ENCODE results near the gene P2RX7.

Gene P2RX7

GRCh38 chr12:121181181-121181580 is 48.5 kb downstream of the P2RX7 start:
- TF ChIP-seq, protein P1, sequence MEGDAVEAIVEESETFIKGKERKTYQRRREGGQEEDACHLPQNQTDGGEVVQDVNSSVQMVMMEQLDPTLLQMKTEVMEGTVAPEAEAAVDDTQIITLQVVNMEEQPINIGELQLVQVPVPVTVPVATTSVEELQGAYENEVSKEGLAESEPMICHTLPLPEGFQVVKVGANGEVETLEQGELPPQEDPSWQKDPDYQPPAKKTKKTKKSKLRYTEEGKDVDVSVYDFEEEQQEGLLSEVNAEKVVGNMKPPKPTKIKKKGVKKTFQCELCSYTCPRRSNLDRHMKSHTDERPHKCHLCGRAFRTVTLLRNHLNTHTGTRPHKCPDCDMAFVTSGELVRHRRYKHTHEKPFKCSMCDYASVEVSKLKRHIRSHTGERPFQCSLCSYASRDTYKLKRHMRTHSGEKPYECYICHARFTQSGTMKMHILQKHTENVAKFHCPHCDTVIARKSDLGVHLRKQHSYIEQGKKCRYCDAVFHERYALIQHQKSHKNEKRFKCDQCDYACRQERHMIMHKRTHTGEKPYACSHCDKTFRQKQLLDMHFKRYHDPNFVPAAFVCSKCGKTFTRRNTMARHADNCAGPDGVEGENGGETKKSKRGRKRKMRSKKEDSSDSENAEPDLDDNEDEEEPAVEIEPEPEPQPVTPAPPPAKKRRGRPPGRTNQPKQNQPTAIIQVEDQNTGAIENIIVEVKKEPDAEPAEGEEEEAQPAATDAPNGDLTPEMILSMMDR (IDR thresholded peaks at IDR 0.05; ENCODE audit: insufficient read depth, low read length), result no peak
- TF ChIP-seq SPI1 (IDR thresholded peaks at IDR 0.05; ENCODE audit: borderline replicate concordance, low read depth), result no peak
- TF ChIP-seq, protein P2, sequence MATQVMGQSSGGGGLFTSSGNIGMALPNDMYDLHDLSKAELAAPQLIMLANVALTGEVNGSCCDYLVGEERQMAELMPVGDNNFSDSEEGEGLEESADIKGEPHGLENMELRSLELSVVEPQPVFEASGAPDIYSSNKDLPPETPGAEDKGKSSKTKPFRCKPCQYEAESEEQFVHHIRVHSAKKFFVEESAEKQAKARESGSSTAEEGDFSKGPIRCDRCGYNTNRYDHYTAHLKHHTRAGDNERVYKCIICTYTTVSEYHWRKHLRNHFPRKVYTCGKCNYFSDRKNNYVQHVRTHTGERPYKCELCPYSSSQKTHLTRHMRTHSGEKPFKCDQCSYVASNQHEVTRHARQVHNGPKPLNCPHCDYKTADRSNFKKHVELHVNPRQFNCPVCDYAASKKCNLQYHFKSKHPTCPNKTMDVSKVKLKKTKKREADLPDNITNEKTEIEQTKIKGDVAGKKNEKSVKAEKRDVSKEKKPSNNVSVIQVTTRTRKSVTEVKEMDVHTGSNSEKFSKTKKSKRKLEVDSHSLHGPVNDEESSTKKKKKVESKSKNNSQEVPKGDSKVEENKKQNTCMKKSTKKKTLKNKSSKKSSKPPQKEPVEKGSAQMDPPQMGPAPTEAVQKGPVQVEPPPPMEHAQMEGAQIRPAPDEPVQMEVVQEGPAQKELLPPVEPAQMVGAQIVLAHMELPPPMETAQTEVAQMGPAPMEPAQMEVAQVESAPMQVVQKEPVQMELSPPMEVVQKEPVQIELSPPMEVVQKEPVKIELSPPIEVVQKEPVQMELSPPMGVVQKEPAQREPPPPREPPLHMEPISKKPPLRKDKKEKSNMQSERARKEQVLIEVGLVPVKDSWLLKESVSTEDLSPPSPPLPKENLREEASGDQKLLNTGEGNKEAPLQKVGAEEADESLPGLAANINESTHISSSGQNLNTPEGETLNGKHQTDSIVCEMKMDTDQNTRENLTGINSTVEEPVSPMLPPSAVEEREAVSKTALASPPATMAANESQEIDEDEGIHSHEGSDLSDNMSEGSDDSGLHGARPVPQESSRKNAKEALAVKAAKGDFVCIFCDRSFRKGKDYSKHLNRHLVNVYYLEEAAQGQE (IDR thresholded peaks at IDR 0.05; ENCODE audit: insufficient replicate concordance, low read depth), result no peak
- H3K4me3 ChIP-seq (replicated peaks; ENCODE audit: insufficient read depth, low read length), result no peak overlapping the region
- H3K27ac ChIP-seq (replicated peaks), result no peak overlapping the region
- no peaks in the 10 kb centered on the region for H3K27me3 ChIP-seq (ENCODE audit: insufficient read depth, poor library complexity, severe bottlenecking)
- no peak for DNase-seq (ENCODE audit: low read depth in 1 of 2, low spot score in 1 of 2)

DNA sequence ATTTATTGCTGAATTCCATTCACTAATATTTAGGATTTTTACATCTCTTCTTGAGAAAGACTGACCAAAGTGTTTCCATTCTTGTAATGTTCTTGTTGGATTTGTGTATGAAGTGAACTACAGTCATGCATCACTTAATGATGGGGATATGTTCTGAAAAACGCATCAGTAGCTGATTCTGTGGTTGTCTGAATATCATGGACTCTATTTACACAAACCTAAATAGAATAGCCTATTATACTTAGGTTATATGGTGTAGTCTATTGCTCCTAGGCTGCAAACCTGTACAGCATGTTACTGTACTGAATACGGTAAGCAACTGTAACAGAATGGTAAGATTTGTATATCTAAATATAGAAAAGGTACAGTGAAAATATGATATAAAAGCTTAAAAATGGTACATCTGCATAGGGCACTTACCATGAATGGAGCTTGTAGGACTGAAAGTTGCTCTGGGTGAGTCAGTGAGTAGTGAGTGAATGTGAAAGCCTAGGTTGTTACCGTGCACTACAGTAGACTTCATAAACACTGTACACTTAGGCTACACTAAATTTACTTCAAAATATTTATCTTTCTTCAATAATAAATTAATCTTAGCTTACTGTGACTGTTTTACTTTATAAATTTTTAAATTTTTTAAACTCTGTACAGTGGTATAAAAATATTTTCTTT is 49.7 kb downstream of the P2RX7 start:
- Histone ChIP-seq H3K27ac (replicated peaks) (no peak overlapping the region), H3K27me3 (ENCODE audit: insufficient read depth, poor library complexity, severe bottlenecking) (no peaks in the 10 kb centered on the region), H3K4me3 (replicated peaks; ENCODE audit: insufficient read depth, low read length) (no peak overlapping the region)
- no peak for DNase-seq (ENCODE audit: low read depth in 1 of 2, low spot score in 1 of 2)
- no peak for TF ChIP-seq GABPA (IDR thresholded peaks at IDR 0.05; ENCODE audit: low read depth)
- TF ChIP-seq, protein P2 (IDR thresholded peaks at IDR 0.05; ENCODE audit: insufficient replicate concordance, low read depth), result no peak
- TF ChIP-seq, protein P1 (IDR thresholded peaks at IDR 0.05; ENCODE audit: insufficient read depth, low read length), result no peak
- no peak for TF ChIP-seq SPI1 (IDR thresholded peaks at IDR 0.05; ENCODE audit: borderline replicate concordance, low read depth)
- TF ChIP-seq POLR2AphosphoS5 (IDR thresholded peaks at IDR 0.05; ENCODE audit: low read depth), result no peak

- TF ChIP-seq POLR2AphosphoS5 (IDR thresholded peaks at IDR 0.05; ENCODE audit: low read depth) (no peak), SPI1 (IDR thresholded peaks at IDR 0.05; ENCODE audit: borderline replicate concordance, low read depth) (no peak), GABPA (IDR thresholded peaks at IDR 0.05; ENCODE audit: low read depth) (no peak)
- TF ChIP-seq, protein P1 (IDR thresholded peaks at IDR 0.05; ENCODE audit: insufficient read depth, low read length), result no peak
- TF ChIP-seq, protein P2 (IDR thresholded peaks at IDR 0.05; ENCODE audit: insufficient replicate concordance, low read depth), result no peak
- Histone ChIP-seq H3K27me3 (ENCODE audit: insufficient read depth, poor library complexity, severe bottlenecking) (no peaks in the 10 kb centered on the region), H3K27ac (replicated peaks) (no peak overlapping the region), H3K4me3 (replicated peaks; ENCODE audit: insufficient read depth, low read length) (no peak overlapping the region)
- DNase-seq (ENCODE audit: low read depth in 1 of 2, low spot score in 1 of 2), result no peak
These were observed 51.7 kb downstream of the P2RX7 start for GRCh38 chr12:121184425-121184824.

All from HL-60 (cell line).